Smooth muscle cell (in vitro differentiated cells): ENCODE data around the gene FAM227B. TPM values are rescaled to one million over a fixed set of nuclear protein-coding genes. Genes with fewer than 3 reads are reported as not detected.

Experiments used
- DNase-seq: peaks from one replicate; lab custom pipeline; 2025; ENCODE audit not compliant: unreplicated experiment; lab: John Stamatoyannopoulos, UW
- H2AFZ ChIP-seq: fragments of 200-600 bp; sonication (generic); 2 replicates; pipeline ENCODE4 v1.6.0; 2016; ENCODE audit warnings: antibody characterized with exemption, low read depth, mild to moderate bottlenecking
- H3F3A ChIP-seq: fragments of 200-600 bp; sonication (generic); 2 replicates; pipeline ENCODE4 v1.6.0; 2017; ENCODE audit warnings: antibody characterized with exemption, low read depth
- H3K27ac ChIP-seq: fragments of 200-600 bp; sonication (generic); 2 replicates; pipeline ENCODE4 v1.5.1; 2016; ENCODE audit warnings: low read depth, mild to moderate bottlenecking
- H3K27me3 ChIP-seq: fragments of 200-600 bp; sonication (generic); 2 replicates; pipeline ENCODE4 v1.6.1; 2016; ENCODE audit warnings: low read depth, mild to moderate bottlenecking
- H3K36me3 ChIP-seq: fragments of 200-600 bp; sonication (generic); 2 replicates; pipeline ENCODE4 v1.5.1; 2016; ENCODE audit warnings: low read depth
- H3K4me1 ChIP-seq: fragments of 200-600 bp; sonication (generic); 2 replicates; pipeline ENCODE4 v1.5.1; 2016; ENCODE audit warnings: low read depth
- H3K4me2 ChIP-seq: fragments of 200-600 bp; sonication (generic); 2 replicates; pipeline ENCODE4 v1.6.0; 2016; ENCODE audit warnings: mild to moderate bottlenecking
- H3K4me3 ChIP-seq: fragments of 200-600 bp; sonication (generic); 2 replicates; pipeline ENCODE4 v1.5.1; 2016; ENCODE audit warnings: mild to moderate bottlenecking
- H3K79me2 ChIP-seq: fragments of 200-600 bp; sonication (generic); 2 replicates; pipeline ENCODE4 v1.6.0; 2016; ENCODE audit warnings: low read depth, mild to moderate bottlenecking
- H3K9ac ChIP-seq: fragments of 200-600 bp; sonication (generic); 2 replicates; pipeline ENCODE4 v1.6.0; 2016; ENCODE audit warnings: low read depth
- H3K9me3 ChIP-seq: fragments of 200-600 bp; sonication (generic); replicated peaks from 2 replicates; pipeline ENCODE4 v1.5.1; 2016; ENCODE audit warnings: low read depth
- H4K20me1 ChIP-seq: fragments of 200-600 bp; sonication (generic); 2 replicates; pipeline ENCODE4 v1.6.0; 2016; ENCODE audit warnings: low read depth
- CTCF ChIP-seq: fragments of 200-600 bp; sonication (generic); IDR thresholded peaks from 2 replicates; pipeline ENCODE4 v1.5.1; 2017; ENCODE audit warnings: borderline replicate concordance, mild to moderate bottlenecking, antibody characterized with exemption; ENCODE audit not compliant: insufficient read depth, poor library complexity, severe bottlenecking
- WGBS: methylation state at CpG from one replicate; pipeline ENCODE4 v1.1.7; 2016; ENCODE audit warnings: low lambda C conversion rate; 5-methylcytosine and 5-hydroxymethylcytosine counted together
- polyA plus RNA-seq: library from polyadenylated mRNA; unstranded; fragments of >200 nt; fragmentation: Nextera tagmentation; extraction: Ambion mirVana; gene quantifications from 2 replicates; pipeline ENCODE4 v1.2.1, GENCODE V29; 2016
- total RNA-seq: library from RNA; depleted of rRNA; stranded (reverse); fragments of >200 nt; gene quantifications from 2 replicates; pipeline ENCODE4 v1.2.3, GENCODE V29; 2014

FAM227B gene
- total and polyA plus RNA-seq, 2 experiments from 2014 or later: 7.5 to 9.7 TPM

- DNase-seq: no peak
- TF ChIP-seq CTCF: peak; percentile 87
- peaks cover 40% of the 10 kb centered on the region for H3K79me2 ChIP-seq
- H3K9ac ChIP-seq: peak overlapping the region; percentile 18
- H3K36me3 ChIP-seq: no peaks in the 10 kb centered on the region
- H3K4me1 ChIP-seq: peaks cover 21% of the 10 kb centered on the region
- H2AFZ ChIP-seq: peak overlapping the region; percentile 61
- H3K27me3 ChIP-seq: no peaks in the 10 kb centered on the region
- no peaks in the 10 kb centered on the region for H3K9me3 ChIP-seq
- WGBS: 9% methylated on average over 9 of the region's 9 CpGs
- peaks cover 29% of the 10 kb centered on the region for H4K20me1 ChIP-seq
- H3F3A ChIP-seq: peaks cover 8% of the 10 kb centered on the region
- H3K4me2 ChIP-seq: peak overlapping the region; percentile 94
- peak overlapping the region; percentile 82 for H3K4me3 ChIP-seq
- peak overlapping the region; percentile 82 for H3K27ac ChIP-seq
Observed at GRCh38 chr15:49421991-49422390, 198.6 kb downstream of the FAM227B start.

GRCh38 chr15:49418811-49419210 is 201.8 kb downstream of the FAM227B start:
- Histone ChIP-seq H3K27me3 (no peaks in the 10 kb centered on the region), H4K20me1 (peaks cover 1% of the 10 kb centered on the region), H3K79me2 (peaks cover 9% of the 10 kb centered on the region), H3K9me3 (no peaks in the 10 kb centered on the region), H3F3A (peaks cover 7% of the 10 kb centered on the region), H3K4me2 (no peak overlapping the region), H3K4me3 (no peak overlapping the region), H2AFZ (no peak overlapping the region), H3K9ac (no peak overlapping the region), H3K36me3 (no peaks in the 10 kb centered on the region), H3K4me1 (peaks cover 20% of the 10 kb centered on the region), H3K27ac (no peak overlapping the region)
- 48% methylated on average over 1 of the region's 1 CpG for WGBS
- no peak for DNase-seq
- TF ChIP-seq CTCF: no peak

GRCh38 chr15:49415638-49416037 is 205.0 kb downstream of the FAM227B start:
- Histone ChIP-seq H3K9me3 (no peaks in the 10 kb centered on the region), H3K9ac (no peak overlapping the region), H4K20me1 (no peaks in the 10 kb centered on the region), H3K4me2 (peak overlapping the region; percentile 7), H3F3A (no peaks in the 10 kb centered on the region), H3K27me3 (no peaks in the 10 kb centered on the region), H3K27ac (peak overlapping the region; percentile 48), H3K36me3 (no peaks in the 10 kb centered on the region), H3K79me2 (no peaks in the 10 kb centered on the region), H3K4me1 (no peaks in the 10 kb centered on the region), H3K4me3 (no peak overlapping the region), H2AFZ (no peak overlapping the region)
- 23% methylated on average over 1 of the region's 1 CpG for WGBS
- no peak for TF ChIP-seq CTCF
- DNase-seq: no peak

- Histone ChIP-seq H3F3A (no peaks in the 10 kb centered on the region), H3K36me3 (no peaks in the 10 kb centered on the region), H4K20me1 (no peaks in the 10 kb centered on the region), H3K4me2 (peak overlapping the region; percentile 7), H3K79me2 (no peaks in the 10 kb centered on the region), H3K4me3 (no peak overlapping the region), H3K9ac (no peak overlapping the region), H3K27ac (peak overlapping the region; percentile 7), H3K9me3 (no peaks in the 10 kb centered on the region), H3K27me3 (no peaks in the 10 kb centered on the region), H2AFZ (no peak overlapping the region), H3K4me1 (no peaks in the 10 kb centered on the region)
- DNase-seq: no peak
- TF ChIP-seq CTCF: no peak
Observed at GRCh38 chr15:49415149-49415548, 205.5 kb downstream of the FAM227B start.
